HL-60/S4 (cell line): ENCODE measurements around the gene FRAS1.

Source experiments
- in situ Hi-C: fragments of 300-500 bp; cut with MboI; formaldehyde crosslinking; loops from 2 replicates; pipeline ENCODE4 v1.14.3; 2022; ENCODE audit warnings: low sequenced_read_pairs

FRAS1 gene

GRCh38 chr4:78566834-78567499, 509.8 kb downstream of the FRAS1 start:
- in situ Hi-C loops, result no loop called here

- in situ Hi-C loops, result no loop called here
Measured at GRCh38 chr4:78567500-78568060, 510.5 kb downstream of the FRAS1 start.

- in situ Hi-C loops, result no loop called here
Measured at GRCh38 chr4:78568640-78569305, 511.6 kb downstream of the FRAS1 start.

GRCh38 chr4:78569306-78569821, 512.2 kb downstream of the FRAS1 start:
- in situ Hi-C loops, result no loop called here

- in situ Hi-C loops, result no loop called here
Measured at GRCh38 chr4:78570117-78570516, 513.0 kb downstream of the FRAS1 start.

- in situ Hi-C loops, result no loop called here
Measured at GRCh38 chr4:78571804-78572203, 514.7 kb downstream of the FRAS1 start.

- in situ Hi-C loops, result no loop called here
Measured at GRCh38 chr4:78578674-78579425, 521.7 kb downstream of the FRAS1 start.

GRCh38 chr4:78581618-78582017, 524.5 kb downstream of the FRAS1 start:
- in situ Hi-C loops, result no loop called here

GRCh38 chr4:78584863-78585547, 527.9 kb downstream of the FRAS1 start:
- in situ Hi-C loops, result no loop called here

GRCh38 chr4:78585633-78586032, 528.5 kb downstream of the FRAS1 start:
- in situ Hi-C loops, result no loop called here

- in situ Hi-C loops, result no loop called here
Measured at GRCh38 chr4:78588894-78589545, 531.9 kb downstream of the FRAS1 start.

GRCh38 chr4:78591404-78591803, 534.3 kb downstream of the FRAS1 start:
- in situ Hi-C loops, result no loop called here

- in situ Hi-C loops, result no loop called here
Measured at GRCh38 chr4:78592088-78592783, 535.1 kb downstream of the FRAS1 start.
